ENCODE measurements around the gene HAUS5.

HAUS5 gene

DNA sequence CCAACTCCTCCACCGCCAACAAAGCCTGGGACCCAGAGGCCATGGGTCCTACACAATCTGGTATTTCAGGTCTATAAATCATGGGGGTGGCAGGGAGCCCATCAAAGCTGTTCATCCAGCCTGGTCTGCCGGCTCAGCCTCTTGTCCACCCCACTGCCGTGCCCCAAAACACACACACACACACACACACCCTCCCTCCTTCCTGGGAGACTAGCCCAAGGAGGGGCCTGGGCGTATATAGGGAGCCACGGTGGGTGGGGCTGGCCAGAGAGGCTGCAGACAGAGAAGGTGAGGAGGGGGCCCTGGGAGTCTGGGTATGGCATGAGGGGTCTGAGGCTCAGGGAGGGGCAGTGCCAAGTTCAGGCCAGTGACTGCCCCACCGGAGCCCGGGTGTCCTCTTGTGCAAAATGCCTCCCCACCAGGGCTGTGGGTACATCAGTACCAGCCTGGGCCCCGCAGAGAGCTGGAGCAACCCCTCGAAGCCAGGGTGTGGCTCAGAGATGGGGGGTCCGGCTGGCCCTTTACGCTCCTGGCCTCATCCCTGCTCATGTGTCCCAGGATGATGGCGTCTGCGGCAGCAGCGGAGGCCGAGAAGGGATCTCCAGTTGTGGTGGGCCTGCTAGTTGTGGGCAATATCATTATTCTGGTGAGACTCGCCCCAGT lies 53.8 kb downstream of the HAUS5 start, which contains the start of gene UPK1A:
Gene UPK1A (plus strand): TSS at position 267 of the 663 bp plus-strand sequence. CDS start 296 bp downstream, at position 563.
- in situ Hi-C loops (cut with MboI; ENCODE audit: low sequenced_read_pairs): no loop called here

GRCh38 chr19:35669566-35669965 lies 57.0 kb downstream of the HAUS5 start:
- in situ Hi-C loops (cut with MboI; ENCODE audit: low sequenced_read_pairs): no loop called here

DNA sequence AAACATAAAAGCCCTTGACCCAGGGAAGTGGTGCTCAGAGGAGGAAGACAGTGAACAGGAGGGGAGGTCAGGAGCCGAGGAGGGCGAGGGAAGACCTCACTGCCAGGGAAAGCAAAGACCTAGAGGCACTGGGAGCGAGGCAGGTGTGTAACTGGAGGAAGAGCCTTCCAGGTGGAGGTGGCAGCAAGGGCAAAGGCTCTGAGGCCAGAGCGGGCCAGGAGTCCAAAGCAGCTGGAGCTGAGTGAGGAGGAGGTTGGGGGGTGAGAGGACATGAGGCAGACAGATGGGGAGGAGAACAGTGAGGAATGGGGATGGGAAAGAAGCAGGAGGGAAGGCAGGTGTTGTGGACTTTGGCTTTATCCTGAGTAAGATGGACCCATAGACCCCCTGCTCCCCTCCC lies 57.4 kb downstream of the HAUS5 start:
- in situ Hi-C loops (cut with MboI; ENCODE audit: low sequenced_read_pairs): no loop called here

DNA sequence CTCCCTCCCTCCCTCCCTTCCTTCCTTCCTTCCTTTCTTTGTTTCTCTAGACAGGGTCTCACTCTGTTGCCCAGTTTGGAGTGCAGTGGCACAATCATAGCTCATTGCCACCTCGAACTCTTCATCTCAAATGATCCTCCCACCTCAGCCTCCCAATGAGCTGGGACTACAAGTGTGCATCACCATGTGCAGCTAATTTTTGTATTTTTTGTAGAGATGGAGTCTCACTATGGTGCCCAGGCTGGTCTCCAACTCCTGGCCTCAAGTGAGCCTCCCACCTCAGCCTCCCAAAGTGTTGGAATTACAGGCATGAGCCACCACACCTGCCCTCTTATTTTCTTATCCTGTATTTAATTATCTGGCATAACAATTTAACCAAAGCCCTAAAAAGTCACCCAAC lies 58.2 kb downstream of the HAUS5 start:
- in situ Hi-C loops (cut with MboI; ENCODE audit: low sequenced_read_pairs): no loop called here

- in situ Hi-C loops (cut with MboI; ENCODE audit: low sequenced_read_pairs): no loop called here
These were observed 59.3 kb downstream of the HAUS5 start for GRCh38 chr19:35671818-35672217.

DNA sequence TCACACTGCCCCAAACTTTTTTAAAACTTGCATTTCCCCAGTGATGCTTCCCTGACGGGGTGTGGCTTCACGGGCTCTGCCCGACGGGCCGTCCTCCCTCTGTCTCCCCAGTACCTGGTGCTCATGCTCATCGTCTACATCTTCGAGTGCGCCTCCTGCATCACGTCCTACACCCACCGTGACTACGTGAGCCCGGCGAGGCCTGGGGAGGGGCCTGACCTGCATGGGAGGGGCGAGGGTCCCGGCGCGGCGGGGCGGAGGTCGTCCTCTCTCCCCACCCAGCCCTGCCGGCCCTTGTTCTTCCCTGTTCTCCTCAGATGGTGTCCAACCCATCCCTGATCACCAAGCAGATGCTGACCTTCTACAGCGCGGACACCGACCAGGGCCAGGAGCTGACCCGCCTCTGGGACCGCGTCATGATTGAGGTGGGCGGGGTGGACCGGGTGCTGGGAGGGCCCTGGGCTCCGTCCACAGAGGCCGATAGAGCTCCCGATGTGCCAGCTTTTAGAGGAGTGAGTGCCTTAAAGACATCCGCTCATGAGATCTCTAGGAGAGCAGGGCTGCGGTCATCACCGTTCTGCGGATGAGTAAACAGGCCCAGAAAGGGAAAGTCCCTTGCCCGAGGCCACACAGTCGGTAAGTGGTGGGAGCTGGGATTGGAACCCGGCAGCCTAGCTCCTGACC lies 60.7 kb downstream of the HAUS5 start:
- in situ Hi-C loops (cut with MboI; ENCODE audit: low sequenced_read_pairs): no loop called here

Data from HL-60/S4 treated with retinoic acid at 250 ng/mL for 4 days and 3 days (cell line).